NCI-H146 treated with DMSO at 0.1 percent for 48 hours (cell line): Measurements from ENCODE around the gene ITPK1.

Experiments used
- DNase-seq: peaks from one replicate; lab custom pipeline; 2025; ENCODE audit not compliant: unreplicated experiment; lab: John Stamatoyannopoulos, UW

The ITPK1 gene

GRCh38 chr14:93012951-93013719 is 102.6 kb downstream of the ITPK1 start:
- no peak for DNase-seq

DNA sequence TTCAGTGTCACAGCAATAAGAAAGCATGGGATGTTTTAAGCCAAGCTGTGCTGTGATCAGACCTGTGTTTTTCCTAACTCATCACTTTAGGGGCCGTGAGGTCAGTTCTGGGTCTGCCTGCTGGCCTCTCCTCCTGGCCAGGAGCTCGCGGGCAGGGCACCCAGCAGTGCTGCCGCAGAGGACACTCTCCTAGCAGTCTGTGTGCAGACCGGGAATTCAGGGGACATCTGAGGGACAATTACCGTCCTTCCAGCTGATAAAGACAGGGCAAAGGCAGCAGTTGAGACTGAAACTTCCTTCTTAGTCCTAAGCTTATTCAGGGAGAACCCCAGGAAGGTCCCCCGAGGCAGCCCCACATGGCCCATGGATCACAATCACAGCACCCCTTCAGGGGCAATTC is 103.2 kb downstream of the ITPK1 start:
- no peak for DNase-seq

DNA sequence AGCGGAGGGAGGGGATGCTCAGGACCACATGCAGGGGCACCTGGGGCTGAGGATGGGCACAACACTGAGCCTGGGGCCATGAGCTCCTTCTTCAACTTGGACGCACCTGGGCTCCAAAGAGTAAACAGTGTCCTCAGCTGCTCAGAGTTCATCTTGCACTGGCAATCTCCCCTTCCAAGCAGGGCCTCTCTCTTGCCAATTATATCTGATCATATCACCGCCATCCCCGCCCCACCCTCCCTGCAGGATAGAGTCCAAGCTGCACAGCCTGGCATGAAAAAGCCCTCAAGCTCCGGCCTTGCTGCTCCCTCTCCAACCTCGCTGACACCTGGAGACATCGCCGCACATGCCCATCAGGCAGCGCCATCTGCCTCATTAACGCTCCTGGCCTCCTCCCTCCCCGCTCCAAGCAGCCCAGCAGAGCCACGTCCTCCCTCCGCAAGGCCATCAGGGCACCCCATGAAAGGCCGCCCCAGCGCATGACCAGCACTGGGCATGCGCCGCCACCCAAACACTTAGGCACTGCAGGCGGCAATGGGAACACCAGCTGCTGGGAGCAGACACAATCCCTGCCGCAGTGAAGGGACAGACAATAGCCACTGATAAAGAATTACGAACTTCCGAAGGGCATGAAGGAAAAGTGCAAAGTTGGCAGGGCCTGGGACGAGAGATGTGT is 103.9 kb downstream of the ITPK1 start:
- peak; percentile 37 for DNase-seq

DNA sequence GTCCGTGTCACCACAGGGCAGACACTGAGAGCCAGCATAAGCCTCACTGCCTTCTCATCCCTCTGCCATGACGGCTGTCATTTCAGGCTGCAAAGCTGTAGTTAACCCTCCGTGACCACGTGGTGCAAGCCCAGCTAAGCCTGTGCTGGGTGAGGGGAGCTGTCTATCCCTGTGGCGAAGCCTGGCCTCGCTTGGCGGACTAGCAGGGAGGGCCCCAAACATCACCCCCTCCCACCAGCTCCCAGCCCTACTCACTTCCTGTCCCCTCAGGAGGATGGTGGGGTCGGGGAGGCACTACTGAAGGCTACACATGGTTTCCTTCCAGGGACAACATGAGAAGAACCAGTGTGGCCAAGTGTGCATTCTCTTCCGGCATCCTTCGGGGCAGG is 104.6 kb downstream of the ITPK1 start:
- no peak for DNase-seq

DNA sequence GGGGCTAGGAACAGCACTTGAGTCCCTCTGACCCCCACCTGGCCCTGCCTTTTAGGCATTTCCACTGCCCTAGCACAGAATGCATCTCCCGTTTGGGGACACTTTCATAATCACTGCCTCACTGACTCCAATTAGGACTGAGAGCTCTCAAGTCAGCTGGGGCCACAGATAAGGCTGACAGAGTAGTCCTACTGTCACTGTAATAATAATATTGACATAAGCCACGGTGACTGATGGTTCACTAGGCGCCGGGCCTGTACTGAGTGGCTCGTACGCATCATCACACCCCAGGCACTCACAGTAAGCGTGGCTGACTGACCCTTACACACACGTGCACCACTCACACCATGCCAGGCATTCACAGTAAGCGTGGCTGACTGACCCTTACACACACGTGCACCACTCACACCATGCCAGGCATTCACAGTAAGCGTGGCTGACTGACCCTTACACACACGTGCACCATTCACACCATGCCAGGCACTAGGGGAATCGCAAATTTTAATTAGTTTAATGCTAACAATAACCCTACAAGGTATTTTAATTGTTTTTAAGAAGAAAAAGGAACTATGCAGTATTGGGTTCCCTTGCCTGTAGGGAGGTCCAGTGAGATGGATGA is 105.1 kb downstream of the ITPK1 start:
- peak; percentile 51 for DNase-seq

DNA sequence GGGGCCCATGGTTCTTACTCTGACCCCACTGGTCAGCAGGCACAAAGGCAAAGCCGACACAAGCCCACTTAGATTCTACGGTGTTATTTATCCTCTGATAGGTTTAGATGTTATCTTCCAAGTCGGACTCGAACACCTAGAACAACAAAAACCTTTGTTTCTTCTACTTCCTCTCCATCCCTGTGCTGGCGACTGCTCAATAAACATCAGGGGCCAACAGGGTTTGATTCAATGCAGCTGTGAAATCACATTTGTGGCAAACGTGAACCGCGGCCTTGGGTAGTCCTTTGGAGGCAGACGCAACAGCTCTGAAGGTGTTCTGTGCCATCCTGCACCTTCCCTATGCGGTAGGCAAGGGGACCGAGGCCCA is 105.6 kb downstream of the ITPK1 start:
- DNase-seq = no peak

GRCh38 chr14:93009471-93010129 is 106.1 kb downstream of the ITPK1 start:
- DNase-seq = no peak

DNA sequence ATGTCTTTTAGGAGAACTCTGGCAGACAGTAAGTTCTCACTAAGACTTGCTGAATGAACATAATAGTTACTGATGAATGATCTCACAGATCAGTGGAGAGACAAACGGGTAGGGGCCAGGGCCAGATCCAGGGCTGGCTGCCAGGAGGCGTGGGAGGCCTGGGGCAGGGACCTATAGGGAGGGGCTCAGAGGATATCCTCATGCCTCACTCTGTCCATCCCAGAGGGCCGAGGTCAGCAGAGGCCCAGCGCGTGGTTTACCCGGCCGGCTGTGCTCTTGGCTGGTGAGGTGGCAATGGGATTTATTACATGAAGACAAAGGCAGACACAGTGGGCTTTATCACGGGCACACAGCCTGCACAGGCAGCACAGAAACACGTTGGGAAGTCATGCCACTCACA is 107.3 kb downstream of the ITPK1 start:
- DNase-seq = no peak

DNA sequence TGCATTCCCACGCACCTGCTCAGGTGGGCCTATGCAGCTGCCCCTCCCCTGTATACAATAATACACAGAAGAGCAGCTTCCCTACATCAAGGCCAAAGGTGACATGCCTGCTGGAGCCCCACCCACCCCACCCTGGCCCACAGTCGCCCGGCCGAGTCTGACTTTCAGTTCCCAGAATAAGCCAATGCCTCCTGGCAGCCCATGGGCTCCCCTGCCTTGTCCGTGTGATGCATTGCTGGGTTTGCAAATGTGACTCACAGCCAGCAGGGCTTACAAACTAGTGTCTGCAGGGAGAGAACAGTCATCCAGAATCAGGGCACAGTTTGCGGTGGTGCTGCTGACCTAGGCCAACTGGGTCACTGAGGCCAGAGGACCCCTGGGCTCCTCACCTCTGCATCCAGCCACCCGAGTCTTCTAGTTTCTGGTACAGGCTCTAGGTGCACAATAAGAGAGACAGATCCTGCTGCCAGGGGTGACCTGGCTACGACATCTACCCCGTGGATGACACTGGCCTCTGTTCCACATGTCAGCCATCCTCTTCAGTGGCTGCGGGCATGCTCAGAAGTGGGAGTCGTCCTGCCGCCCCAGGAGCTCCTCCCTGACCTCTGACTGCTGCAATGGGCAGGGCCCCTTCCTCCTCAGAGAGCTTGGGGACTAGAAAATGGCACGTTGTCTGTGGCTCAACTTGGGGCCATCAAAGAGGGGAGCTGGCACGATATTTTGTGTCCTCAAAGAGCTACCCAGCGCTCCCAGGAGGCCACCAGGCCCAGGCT is 108.3 kb downstream of the ITPK1 start:
- DNase-seq = no peak

- DNase-seq = no peak
These were observed 109.1 kb downstream of the ITPK1 start for GRCh38 chr14:93006567-93007051.

- DNase-seq = no peak
These were observed 109.9 kb downstream of the ITPK1 start for GRCh38 chr14:93005838-93006237.

GRCh38 chr14:93005135-93005813 is 110.5 kb downstream of the ITPK1 start:
- DNase-seq = no peak

GRCh38 chr14:93004699-93005082 is 111.0 kb downstream of the ITPK1 start:
- no peak for DNase-seq

- DNase-seq = no peak
These were observed 111.6 kb downstream of the ITPK1 start for GRCh38 chr14:93003945-93004698.

DNA sequence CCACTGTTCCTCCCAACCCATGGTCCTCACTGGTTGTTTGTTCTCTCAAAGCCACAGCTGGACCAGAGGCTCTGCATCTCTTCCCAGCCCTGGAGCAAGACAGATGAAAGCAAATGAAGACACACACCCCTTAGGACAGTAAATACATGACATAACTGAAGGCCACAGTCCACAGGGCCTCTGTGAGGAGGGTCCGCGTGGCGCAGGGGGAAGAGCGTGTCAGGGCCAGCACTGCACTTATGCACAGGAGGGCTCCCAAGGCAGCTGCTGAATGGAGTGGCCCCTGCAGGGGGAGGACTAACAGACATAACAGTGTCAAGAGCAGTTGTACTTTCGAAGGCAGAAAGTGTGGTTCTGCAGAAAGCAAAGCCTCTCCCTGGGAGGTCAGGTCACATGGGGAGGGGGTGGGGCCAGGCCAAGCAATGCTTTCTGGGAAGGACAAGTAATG is 112.8 kb downstream of the ITPK1 start:
- DNase-seq = no peak

GRCh38 chr14:93002049-93002448 is 113.7 kb downstream of the ITPK1 start:
- DNase-seq = no peak

- no peak for DNase-seq
These were observed 116.8 kb downstream of the ITPK1 start for GRCh38 chr14:92998946-92999345.

DNA sequence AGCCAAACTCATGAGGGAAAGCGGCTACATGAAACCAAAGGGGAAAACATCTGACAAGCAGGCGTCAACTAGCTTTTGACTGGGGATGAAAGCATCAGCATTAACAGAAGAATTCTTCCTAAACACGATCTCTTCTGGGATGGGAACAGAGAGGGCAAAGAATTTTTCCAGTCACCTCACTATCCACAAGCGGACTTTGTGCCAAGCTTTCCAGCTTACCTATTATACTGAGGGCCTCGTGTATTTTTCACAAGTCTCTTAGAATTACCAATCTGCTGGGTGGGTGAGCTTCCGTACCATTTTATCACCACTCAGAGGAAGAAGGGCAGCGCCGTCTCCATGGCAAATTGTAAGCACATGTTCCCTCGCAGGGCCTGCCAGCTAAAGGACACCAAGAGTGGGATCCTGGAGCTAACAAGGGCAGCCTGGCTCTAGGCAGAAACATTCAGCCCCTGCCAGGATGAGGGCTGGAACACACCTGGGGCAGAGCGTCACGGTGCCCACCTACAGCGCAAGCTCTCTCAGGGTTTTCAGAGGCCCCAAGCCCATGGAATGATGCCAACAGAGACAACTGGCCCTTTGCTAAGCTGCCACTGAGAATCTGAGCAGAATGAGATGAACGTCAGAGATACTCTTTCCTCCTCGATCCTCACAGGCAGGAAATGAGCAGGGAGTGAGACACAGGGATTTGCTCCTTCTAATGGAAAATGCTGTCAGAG is 118.2 kb downstream of the ITPK1 start:
- no peak for DNase-seq

- DNase-seq = no peak
These were observed 120.1 kb downstream of the ITPK1 start for GRCh38 chr14:92995620-92996019.
